ENCODE results near the gene CST6. TPM values are rescaled to one million over a fixed set of nuclear protein-coding genes. Genes with fewer than 3 reads are reported as not detected.

Gene CST6
- total and polyA plus RNA-seq, 2 of the 13 experiments (the other 11 are each of a cell fraction or from before 2014, with no cell fraction given), result not detected

- peaks cover 11% of the 10 kb centered on the region for H3K79me2 ChIP-seq (ENCODE audit: insufficient read depth, low read length)
- BruUV-seq (replicated peaks), result no TSS peak
- ATAC-seq, result no peak
- no peaks in the 10 kb centered on the region for H4K20me1 ChIP-seq (ENCODE audit: insufficient read depth, low read length)
- DNase-seq (ENCODE audit: low spot score), result no peak
- POLR2A ChIA-PET, result interaction anchor here (0.6 kb wide), 1 partner anchor 13 kb away, joined by 4 read pairs; no protein-coding TSS in a partner anchor
- FAIRE-seq, result no peak
- H3K36me3 ChIP-seq (replicated peaks in 1 of 2; ENCODE audit: control insufficient read depth in 1 of 2, insufficient read depth in 2 of 2, low read length in 2 of 2), result peaks cover 1 to 7% of the 10 kb centered on the region in 2 experiments; a peak in 3 of 5 replicates
- no peak overlapping the region for H3K27ac ChIP-seq (ENCODE audit: extremely low read length, insufficient read depth, low read length)
- H3K4me1 ChIP-seq (ENCODE audit: insufficient read depth, low read length), result peaks cover 31% of the 10 kb centered on the region
- no peak overlapping the region for H3K4me2 ChIP-seq (ENCODE audit: low read depth, low read length)
- H3K9ac ChIP-seq (ENCODE audit: insufficient read depth, low read depth, low read length), result no peak overlapping the region
- H2AFZ ChIP-seq (ENCODE audit: low read length), result no peak overlapping the region
- H3K4me3 ChIP-seq (replicated peaks in 1 of 3; ENCODE audit: insufficient read depth in 1 of 3, low read depth in 2 of 3, low read length in 3 of 3), result no peak overlapping the region
- 90% methylated on average over 2 of the region's 4 CpGs for WGBS (ENCODE audit: low lambda C conversion rate)
- CTCF ChIA-PET (ENCODE audit: low intra/inter-chr PET ratio, low total read pairs), result no interaction called here
- in situ Hi-C loops (cut with HindIII; ENCODE audit: extremely low pct_ligation_motif_present, low pct_unique_long_range_greater_than_20kb), result no loop called here
- intact Hi-C loops (cut with micrococcal nuclease; ENCODE audit: unreplicated experiment), result no loop called here
- peaks cover 4 to 17% of the 10 kb centered on the region in 2 experiments; a peak in 4 of 5 replicates for H3K27me3 ChIP-seq (ENCODE audit: control insufficient read depth in 1 of 2, insufficient read depth in 2 of 2, low read length in 2 of 2)
- no peaks in the 10 kb centered on the region for H3K9me3 ChIP-seq (ENCODE audit: low read length)
- no peak for TF ChIP-seq ZSCAN22 (CRISPR knock-in tag; IDR thresholded peaks at IDR 0.05)
- no peak for TF ChIP-seq ATF1 (CRISPR knock-in tag; IDR thresholded peaks at IDR 0.05)
- no peak for TF ChIP-seq CREB3 (CRISPR knock-in tag; IDR thresholded peaks at IDR 0.05)
- no peak for TF ChIP-seq HOMEZ (CRISPR knock-in tag; IDR thresholded peaks at IDR 0.05; ENCODE audit: low read depth)
- no peak for TF ChIP-seq ETS1 (CRISPR knock-in tag; IDR thresholded peaks at IDR 0.05)
- TF ChIP-seq E2F2 (CRISPR knock-in tag; IDR thresholded peaks at IDR 0.05; ENCODE audit: borderline replicate concordance), result no peak
- TF ChIP-seq HMGXB4 (CRISPR knock-in tag; IDR thresholded peaks at IDR 0.05; ENCODE audit: borderline replicate concordance in 1 of 2, low read depth in 1 of 2), result no peak
- TF ChIP-seq ZNF512 (CRISPR knock-in tag; IDR thresholded peaks at IDR 0.05), result no peak
- no peak for TF ChIP-seq ZNF350 (CRISPR knock-in tag; IDR thresholded peaks at IDR 0.05; ENCODE audit: borderline replicate concordance, low read depth)
- no peak for TF ChIP-seq ZNF773 (CRISPR knock-in tag; IDR thresholded peaks at IDR 0.05; ENCODE audit: borderline replicate concordance)
- TF ChIP-seq MXI1 (IDR thresholded peaks at IDR 0.05; ENCODE audit: borderline replicate concordance, low read depth, low read length), result no peak
- TF ChIP-seq ZNF282 (IDR thresholded peaks at IDR 0.05; ENCODE audit: partially characterized antibody), result no peak
- no peak for TF ChIP-seq ZNF451 (CRISPR knock-in tag; IDR thresholded peaks at IDR 0.05)
- TF ChIP-seq KAT7 (CRISPR knock-in tag; IDR thresholded peaks at IDR 0.05; ENCODE audit: borderline replicate concordance), result no peak
Measured at GRCh38 chr11:66006891-66007176, 5.0 kb upstream of the CST6 start.

Data from HepG2 (cell line).